ENCODE data around the gene PML. TPM values are rescaled to one million over a fixed set of nuclear protein-coding genes. Genes with fewer than 3 reads are reported as not detected.

PML gene
- total RNA-seq, 1 experiment from 2014 or later = 33.4 TPM

- Mint-ChIP-seq H3K4me1 (ENCODE audit: insufficient read depth, unreplicated experiment) (peaks cover 14% of the 10 kb centered on the region), H3K27me3 (ENCODE audit: insufficient read depth, unreplicated experiment) (no peaks in the 10 kb centered on the region), H3K9me3 (ENCODE audit: unreplicated experiment) (no peaks in the 10 kb centered on the region), H3K4me3 (ENCODE audit: unreplicated experiment) (no peak overlapping the region), H3K27ac (ENCODE audit: low read depth, unreplicated experiment) (no peak overlapping the region), H3K36me3 (ENCODE audit: insufficient read depth, unreplicated experiment) (peaks cover 5% of the 10 kb centered on the region)
- no peak for TF ChIP-seq CTCF (IDR thresholded peaks at IDR 0.05; ENCODE audit: unreplicated experiment)
- POLR2A ChIA-PET = interaction anchor here (0.7 kb wide), 1 partner anchor 44 kb away, joined by 4 read pairs; no protein-coding TSS in a partner anchor
- CTCF ChIA-PET = interaction anchor here (0.6 to 1.2 kb wide), 5 partner anchors 8 to 75 kb away, joined by 3 to 4 read pairs (median 3); no protein-coding TSS in a partner anchor
- intact Hi-C loops (cut with micrococcal nuclease) = no loop called here
- BruUV-seq (replicated peaks) = no TSS peak
- DNase-seq (ENCODE audit: unreplicated experiment) = no peak
Measured at GRCh38 chr15:74045184-74045583, 50.7 kb downstream of the PML start.

- no TSS peak for BruUV-seq (replicated peaks)
- peaks cover 17% of the 10 kb centered on the region for H3K4me1 Mint-ChIP-seq (ENCODE audit: insufficient read depth, unreplicated experiment)
- ChIA-PET CTCF (interaction anchor here (0.6 to 1.2 kb wide), 6 partner anchors 9 to 277 kb away, joined by 3 to 4 read pairs (median 3); no protein-coding TSS in a partner anchor), POLR2A (no interaction called here)
- no peaks in the 10 kb centered on the region for H3K9me3 Mint-ChIP-seq (ENCODE audit: unreplicated experiment)
- no peak overlapping the region for H3K4me3 Mint-ChIP-seq (ENCODE audit: unreplicated experiment)
- TF ChIP-seq CTCF (IDR thresholded peaks at IDR 0.05; ENCODE audit: unreplicated experiment) = no peak
- no peak overlapping the region for H3K27ac Mint-ChIP-seq (ENCODE audit: low read depth, unreplicated experiment)
- intact Hi-C loops (cut with micrococcal nuclease) = no loop called here
- H3K36me3 Mint-ChIP-seq (ENCODE audit: insufficient read depth, unreplicated experiment) = peaks cover 5% of the 10 kb centered on the region
- DNase-seq (ENCODE audit: unreplicated experiment) = no peak
- no peaks in the 10 kb centered on the region for H3K27me3 Mint-ChIP-seq (ENCODE audit: insufficient read depth, unreplicated experiment)
Measured at GRCh38 chr15:74045636-74046274, 51.2 kb downstream of the PML start.

DNA sequence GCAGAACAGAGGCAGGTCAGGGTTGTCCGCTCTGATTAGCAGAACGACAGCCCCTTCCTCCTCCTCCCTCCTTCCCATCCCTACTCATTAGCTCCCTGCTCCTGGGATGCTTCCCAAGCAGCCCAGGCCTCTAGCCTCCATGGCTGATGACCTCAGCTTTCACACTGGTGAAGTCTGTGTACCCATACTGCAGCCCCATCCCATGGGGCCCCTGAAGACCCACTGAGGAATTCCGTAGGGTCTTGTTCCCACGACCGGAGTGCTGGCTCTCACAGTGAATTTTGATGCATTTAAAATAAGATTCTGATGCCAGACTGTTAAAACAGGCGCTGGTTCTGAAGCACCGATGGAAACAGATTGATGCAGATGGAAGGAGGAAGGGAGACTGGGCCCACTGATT, 51.8 kb downstream of the PML start:
- CTCF ChIA-PET = interaction anchor here (0.7 to 1.2 kb wide), 4 partner anchors 10 to 276 kb away, joined by 3 to 4 read pairs (median 4); no protein-coding TSS in a partner anchor
- intact Hi-C loops (cut with micrococcal nuclease) = no loop called here
- Mint-ChIP-seq H3K36me3 (ENCODE audit: insufficient read depth, unreplicated experiment) (peaks cover 5% of the 10 kb centered on the region), H3K27me3 (ENCODE audit: insufficient read depth, unreplicated experiment) (no peaks in the 10 kb centered on the region), H3K9me3 (ENCODE audit: unreplicated experiment) (no peaks in the 10 kb centered on the region), H3K4me3 (ENCODE audit: unreplicated experiment) (no peak overlapping the region), H3K4me1 (ENCODE audit: insufficient read depth, unreplicated experiment) (peaks cover 22% of the 10 kb centered on the region), H3K27ac (ENCODE audit: low read depth, unreplicated experiment) (no peak overlapping the region)
- no peak for DNase-seq (ENCODE audit: unreplicated experiment)
- TSS peak; percentile 27 for BruUV-seq (replicated peaks)
- no peak for TF ChIP-seq CTCF (IDR thresholded peaks at IDR 0.05; ENCODE audit: unreplicated experiment)
- POLR2A ChIA-PET = no interaction called here

- no TSS peak for BruUV-seq (replicated peaks)
- peaks cover 38% of the 10 kb centered on the region for H3K4me1 Mint-ChIP-seq (ENCODE audit: insufficient read depth, unreplicated experiment)
- no peaks in the 10 kb centered on the region for H3K9me3 Mint-ChIP-seq (ENCODE audit: unreplicated experiment)
- DNase-seq (ENCODE audit: unreplicated experiment) = no peak
- peak overlapping the region; percentile 61 for H3K27ac Mint-ChIP-seq (ENCODE audit: low read depth, unreplicated experiment)
- ChIA-PET CTCF (interaction anchor here (1.3 to 9.8 kb wide), 5 partner anchors 12 to 272 kb away, joined by 4 to 109 read pairs (median 39); no protein-coding TSS in a partner anchor), POLR2A (interaction anchor here (1.4 kb wide), 1 partner anchor 54 kb away, joined by 3 read pairs; no protein-coding TSS in a partner anchor)
- H3K36me3 Mint-ChIP-seq (ENCODE audit: insufficient read depth, unreplicated experiment) = no peaks in the 10 kb centered on the region
- H3K4me3 Mint-ChIP-seq (ENCODE audit: unreplicated experiment) = no peak overlapping the region
- no peaks in the 10 kb centered on the region for H3K27me3 Mint-ChIP-seq (ENCODE audit: insufficient read depth, unreplicated experiment)
- no peak for TF ChIP-seq CTCF (IDR thresholded peaks at IDR 0.05; ENCODE audit: unreplicated experiment)
- intact Hi-C loops (cut with micrococcal nuclease) = no loop called here
Measured at GRCh38 chr15:74050127-74050526, 55.6 kb downstream of the PML start.
